Stimulated activated CD4-positive, alpha-beta T cell treated with anti-CD3 and anti-CD28 coated beads, Interleukin-2, amount 100 ng/mL, for 48 hours (primary cell): ENCODE data around the gene STK17A.
"Not testable (repeated sequence)": the region's sequence is repeated elsewhere in the genome, so short reads cannot be mapped to it uniquely, and the experiment has no call there.

ENCODE experiments used
- DNase-seq, 2 donors: peaks; one replicate each; pipeline ENCODE4 v3.0.0-alpha.2; 2020

STK17A gene

DNA sequence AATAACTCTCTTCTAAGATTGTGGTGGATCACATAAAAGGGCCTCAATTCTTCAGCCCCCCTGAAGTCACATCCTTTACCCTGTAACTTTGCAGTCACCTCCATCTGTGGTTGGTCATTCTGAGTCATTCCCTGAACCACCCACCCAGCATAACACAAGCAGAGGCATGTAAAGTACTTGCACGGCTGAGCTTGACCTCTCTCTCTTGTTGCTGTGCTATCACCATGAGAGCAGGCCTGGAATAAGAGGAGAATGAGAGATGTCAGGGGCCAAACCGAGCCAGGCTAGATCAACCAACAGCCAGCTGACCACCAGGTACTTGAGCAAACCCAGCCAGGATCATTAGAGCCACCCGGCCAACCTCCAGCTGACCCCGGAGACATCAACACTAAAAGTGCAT, 13.5 kb upstream of the STK17A start:
- no peak for DNase-seq

DNA sequence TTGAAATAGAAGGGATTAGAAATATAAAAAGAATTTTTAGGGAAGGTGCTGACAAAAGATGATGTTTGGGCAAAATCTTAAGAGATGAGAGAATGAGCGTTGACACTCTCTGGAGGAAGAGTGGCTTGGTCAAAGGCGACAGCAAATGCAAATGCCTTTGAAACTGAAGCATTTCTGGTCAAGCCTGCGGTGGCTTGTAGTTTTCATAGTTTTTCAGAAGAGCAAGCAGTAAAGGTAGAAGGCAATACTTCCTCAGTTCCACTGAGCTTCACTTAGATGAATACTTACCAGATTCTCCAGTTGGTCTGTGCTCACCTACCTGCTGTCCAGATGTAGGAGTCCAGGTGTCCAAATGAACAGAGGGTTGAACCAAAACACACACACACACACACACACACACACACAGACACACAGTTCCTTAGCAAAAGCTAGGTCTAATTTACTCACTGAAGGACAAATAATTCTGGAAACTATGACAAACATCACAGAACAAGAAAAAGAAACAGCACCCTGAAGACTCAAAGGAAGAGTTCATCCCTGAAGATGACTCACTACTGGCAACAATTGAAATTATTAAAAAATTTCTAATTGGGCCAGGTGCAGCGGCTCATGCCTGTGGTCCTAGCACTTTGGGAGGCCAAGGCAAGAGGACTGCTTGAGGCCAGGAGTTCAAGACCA, 12.1 kb upstream of the STK17A start:
- no peak for DNase-seq

DNA sequence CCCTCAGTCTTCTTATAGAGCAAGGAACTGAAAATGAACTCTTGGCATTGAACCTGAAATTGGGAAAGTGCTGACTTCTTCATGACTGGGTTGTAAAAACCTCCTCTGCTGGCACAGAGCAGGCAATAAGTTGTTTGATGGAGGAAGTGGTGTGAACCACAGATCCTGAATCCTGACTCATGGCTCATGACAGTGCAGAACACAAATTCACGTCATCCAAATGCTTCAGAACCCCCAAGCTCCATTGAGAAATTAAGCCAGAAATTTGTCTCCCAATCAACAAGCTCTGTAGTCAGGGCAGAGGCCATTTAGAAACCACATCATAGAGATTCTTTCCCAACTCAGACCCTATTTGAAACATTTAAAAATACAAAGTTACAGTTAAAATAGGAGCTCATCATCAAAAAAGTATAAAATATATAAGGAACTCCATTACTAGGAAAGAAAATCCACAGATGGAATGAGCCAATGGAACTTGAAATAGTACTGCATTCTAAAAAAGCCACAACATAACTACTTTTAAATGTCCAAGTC, 10.3 kb upstream of the STK17A start:
- DNase-seq, result no peak

GRCh38 chr7:43573832-43574231, 9.1 kb upstream of the STK17A start:
- DNase-seq, result not testable (repeated sequence)

DNA sequence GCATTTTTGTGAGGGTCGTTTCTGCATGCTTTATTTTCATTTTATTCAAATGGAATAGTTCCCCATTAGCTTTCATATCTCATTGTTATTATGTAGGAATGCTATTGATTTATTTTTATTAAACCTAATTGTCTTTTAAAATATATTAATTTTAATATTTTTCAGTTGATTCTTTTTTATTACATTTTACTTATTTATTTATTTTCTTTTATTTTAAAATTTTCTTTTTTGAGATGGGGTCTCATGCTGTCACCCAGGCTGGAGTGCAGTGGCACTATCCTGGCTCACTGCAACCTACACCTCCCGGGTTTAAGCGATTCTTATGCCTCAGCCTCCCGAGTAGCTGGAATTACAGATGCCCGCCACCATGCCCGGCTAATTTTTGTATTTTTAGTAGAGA, 7.4 kb upstream of the STK17A start:
- no peak for DNase-seq

- DNase-seq, result no peak
Observed at GRCh38 chr7:43576241-43576640, 6.7 kb upstream of the STK17A start.

- no peak for DNase-seq
Observed at GRCh38 chr7:43577485-43577951, 5.4 kb upstream of the STK17A start.

DNA sequence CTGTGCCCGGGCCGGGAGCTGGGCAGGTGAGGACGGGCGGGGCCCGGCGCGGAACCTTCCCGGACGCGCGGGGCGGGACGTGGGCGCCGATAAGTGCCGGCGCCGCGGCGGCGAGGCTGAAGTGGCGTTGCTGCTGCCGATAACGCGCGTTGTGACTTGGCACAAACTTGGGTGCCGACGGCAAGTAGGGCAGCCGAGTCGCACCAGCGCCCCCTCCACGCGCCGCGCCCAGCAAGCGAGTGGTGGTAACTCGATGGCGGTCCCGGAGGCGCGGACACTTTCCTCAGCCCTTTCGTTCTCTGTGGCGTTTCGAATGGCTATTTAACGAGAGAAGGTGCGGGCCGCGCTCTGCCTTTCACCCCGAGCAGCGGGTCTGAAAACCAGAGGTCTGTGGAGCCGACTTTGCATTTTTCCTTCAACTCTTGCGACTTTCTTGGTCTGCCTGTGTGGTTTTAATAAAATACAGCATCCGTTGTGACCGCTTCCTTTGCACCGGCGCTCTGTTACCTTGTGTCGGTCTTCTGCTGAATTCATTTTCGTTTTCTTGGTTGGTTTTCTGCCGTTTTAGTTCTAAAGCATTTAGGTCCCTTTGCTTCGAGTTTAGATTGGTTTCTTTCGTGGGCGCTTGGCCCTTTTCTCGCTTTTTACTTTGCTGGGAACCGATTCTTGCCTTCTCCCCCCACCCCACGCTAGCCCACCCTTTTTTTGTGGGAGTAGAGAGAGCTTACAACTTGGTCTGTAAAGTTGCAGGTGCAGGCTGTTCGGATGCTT, 701 bp downstream of the STK17A start:
- peak; percentile 48 to 49 for DNase-seq

GRCh38 chr7:43584195-43584586, 1.3 kb downstream of the STK17A start:
- no peak for DNase-seq

- not testable (repeated sequence) for DNase-seq
Observed at GRCh38 chr7:43584733-43585132, 1.8 kb downstream of the STK17A start.

DNA sequence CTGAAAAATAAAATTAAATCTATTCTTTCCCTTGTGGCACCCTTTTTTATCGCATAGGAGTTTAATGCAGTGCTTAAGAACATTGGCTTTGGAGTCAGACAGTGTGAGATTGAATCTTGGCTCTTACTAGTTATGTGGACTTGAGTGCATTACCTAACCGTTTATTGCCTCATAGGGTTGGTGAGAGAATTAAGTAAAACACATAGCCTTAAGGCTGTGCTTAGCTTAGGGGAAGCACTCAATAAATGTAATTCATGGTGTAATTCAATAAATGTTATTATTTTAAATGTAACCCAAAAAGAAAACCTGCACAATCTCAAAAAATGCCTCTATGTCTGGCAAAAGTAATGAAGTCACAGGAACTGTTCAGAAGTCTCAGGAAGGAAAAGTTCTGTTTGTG, 2.7 kb downstream of the STK17A start:
- no peak for DNase-seq

GRCh38 chr7:43586251-43586900, 3.5 kb downstream of the STK17A start:
- no peak for DNase-seq

DNA sequence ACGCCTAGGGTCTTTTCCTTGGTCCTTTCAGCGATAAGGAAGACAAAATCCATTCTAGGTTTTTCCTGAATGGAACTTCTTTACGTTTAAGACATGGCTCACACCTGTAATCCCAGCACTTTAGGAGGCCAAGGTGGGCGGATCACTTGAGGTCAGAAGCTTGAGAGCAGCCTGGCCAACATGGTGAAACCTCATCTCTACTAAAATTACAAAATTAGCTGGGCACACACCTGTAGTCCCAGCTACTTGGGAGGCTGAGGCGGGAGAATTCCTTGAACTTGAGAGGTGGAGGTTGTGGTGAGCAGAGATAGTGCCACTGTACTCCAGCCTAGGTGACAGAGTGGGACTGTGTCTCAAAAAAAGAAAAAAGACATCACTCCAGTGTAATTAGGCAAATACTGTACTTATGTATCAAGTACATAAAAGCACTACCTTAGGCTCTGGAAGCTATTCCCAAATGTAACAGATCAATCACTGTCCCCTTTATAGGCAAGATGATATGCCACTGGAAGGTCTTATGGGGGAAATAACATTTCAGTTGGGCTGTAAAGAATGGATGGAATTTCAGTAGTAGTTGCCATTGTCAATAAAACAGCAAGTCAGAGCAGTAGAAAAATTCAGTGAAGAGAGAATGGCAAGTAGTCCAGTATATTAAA, 5.7 kb downstream of the STK17A start:
- no peak for DNase-seq

DNA sequence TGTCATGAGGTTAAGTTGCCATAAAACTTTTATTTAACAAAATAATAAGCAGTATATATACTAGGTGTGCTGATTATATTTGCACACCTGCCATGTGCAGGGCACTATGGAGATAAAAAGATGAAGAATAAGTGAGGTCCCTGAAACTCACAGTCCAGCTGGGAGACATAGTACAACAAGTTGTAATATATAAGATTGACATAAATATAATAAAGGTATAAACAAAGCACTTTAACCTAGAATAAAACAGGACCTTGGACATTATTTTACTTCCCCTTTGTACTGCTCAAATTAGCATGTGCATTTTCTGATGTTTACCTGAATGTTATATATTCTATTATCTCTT, 6.2 kb downstream of the STK17A start:
- no peak for DNase-seq

- DNase-seq, result no peak
Observed at GRCh38 chr7:43589728-43590127, 6.8 kb downstream of the STK17A start.

GRCh38 chr7:43590862-43591557, 8.1 kb downstream of the STK17A start:
- DNase-seq, result no peak

GRCh38 chr7:43591558-43592180, 8.8 kb downstream of the STK17A start:
- DNase-seq, result no peak

DNA sequence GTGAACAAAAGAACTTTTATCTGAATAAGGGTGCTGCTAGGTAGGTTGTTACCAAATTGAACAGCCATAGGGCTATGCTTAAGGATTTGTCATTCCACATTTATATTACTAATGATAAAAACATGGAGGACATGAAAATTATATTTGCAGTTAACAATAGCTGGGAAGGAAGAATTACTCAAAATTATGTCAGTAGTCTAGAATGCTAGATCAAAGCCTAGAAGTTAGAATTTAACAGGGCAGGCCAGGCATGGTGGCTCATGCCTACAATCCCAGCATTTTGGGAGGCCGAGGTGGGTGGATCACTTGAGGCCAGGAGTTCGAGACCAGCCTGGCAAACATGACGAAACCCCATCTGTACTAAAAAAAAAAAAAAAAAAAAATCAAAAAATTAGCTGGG, 9.4 kb downstream of the STK17A start:
- DNase-seq, result no peak

DNA sequence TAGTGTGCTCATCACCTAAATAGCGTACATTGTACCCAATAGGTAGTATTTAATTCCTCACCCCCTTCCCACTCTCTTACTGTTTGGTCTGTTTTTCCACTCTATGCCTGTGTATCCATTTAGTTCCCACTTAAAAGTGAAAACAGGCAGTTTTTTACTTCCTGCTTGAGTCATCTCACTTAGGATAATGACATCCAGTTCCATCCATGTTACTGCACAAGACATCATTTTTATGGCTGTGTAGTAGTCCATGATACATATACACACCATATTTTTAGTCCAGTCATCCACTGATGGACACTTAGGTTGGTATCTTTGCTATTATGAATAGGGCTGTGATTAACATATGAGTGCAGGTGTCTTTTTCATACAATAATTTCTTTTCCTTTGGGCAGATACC, 10.1 kb downstream of the STK17A start:
- DNase-seq, result no peak

DNA sequence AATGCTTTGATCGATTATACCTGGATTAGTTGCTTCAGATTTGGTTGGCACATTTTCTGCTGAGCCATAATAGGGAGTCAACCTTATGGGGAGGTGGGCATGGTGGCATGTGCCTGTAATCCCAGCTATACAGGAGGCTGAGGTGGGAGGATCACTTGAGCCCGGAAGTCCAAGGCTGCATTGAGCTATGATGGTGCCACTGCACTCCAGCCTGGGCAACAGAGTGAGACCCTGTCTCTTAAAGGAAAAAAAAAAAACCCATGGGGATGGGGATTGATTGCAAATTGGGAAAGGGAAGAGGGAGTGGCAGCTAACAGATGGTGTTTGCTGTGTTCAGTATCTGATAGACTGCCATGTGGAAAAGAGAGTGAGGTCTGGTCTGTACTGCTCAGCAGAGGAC, 11.1 kb downstream of the STK17A start:
- no peak for DNase-seq

- not testable (repeated sequence) for DNase-seq
Observed at GRCh38 chr7:43596426-43596825, 13.5 kb downstream of the STK17A start.

- no peak for DNase-seq
Observed at GRCh38 chr7:43600056-43600455, 17.1 kb downstream of the STK17A start.
